Measurements from ENCODE around the gene SPAG16.

- TF ChIP-seq CTCF (IDR thresholded peaks at IDR 0.05; ENCODE audit: low read depth, low read length) (no peak), EZH2phosphoT487 (IDR thresholded peaks at IDR 0.05; ENCODE audit: low read depth) (no peak)
These were observed 438.3 kb downstream of the SPAG16 start for GRCh38 chr2:213722565-213722964.
